ENCODE results near the gene ST3GAL3.

ST3GAL3 gene

DNA sequence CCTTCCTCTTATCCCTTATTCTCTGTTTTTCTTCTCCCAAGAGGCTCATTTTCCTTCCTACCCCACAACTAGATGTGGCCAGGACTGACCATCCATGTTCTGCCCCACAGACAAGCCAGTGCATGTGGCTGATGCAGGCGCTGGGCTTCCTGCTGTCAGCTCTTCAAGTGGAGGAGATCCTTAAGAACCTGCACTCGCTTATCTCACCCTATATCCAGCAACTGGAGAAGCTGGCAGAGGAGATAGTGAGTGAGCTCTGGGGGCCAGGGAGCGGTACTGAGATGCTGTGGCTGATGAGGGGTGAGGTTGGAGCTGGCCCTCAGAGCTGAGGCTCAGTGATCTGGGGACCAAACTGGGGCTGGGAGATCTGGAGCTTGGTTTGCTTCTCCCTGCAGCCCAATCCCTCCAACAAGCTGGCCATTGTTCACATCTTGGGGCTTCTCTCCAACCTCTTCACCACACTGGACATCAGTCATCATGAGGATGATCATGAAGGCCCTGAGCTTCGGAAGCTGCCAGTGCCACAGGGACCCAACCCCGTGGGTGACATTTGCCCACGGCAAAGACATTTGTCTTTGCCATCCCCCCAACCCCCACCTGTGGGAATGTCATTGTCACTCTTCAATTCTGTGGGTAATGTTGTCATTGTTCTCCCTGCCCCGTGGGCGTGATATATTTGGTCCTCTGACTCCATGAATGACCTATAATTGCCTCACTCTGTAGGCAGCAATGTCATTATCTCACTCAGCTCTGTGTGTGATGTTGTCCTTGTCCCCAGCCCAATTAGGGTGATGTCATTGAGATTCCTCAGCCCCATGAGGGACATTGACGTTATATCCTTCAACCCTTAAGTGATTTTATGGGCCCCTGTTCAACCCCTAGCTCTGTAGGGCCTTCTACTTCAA, 251.3 kb downstream of the ST3GAL3 start:
- ChIA-PET CTCF (interaction anchor here (1.1 kb wide), 1 partner anchor 24 kb away, joined by 5 read pairs; no protein-coding TSS in a partner anchor), POLR2A (interaction anchor here (2.0 kb wide), 1 partner anchor 12 kb away, joined by 11 read pairs; the partner anchor contains the start of gene IPO13)
- no peak overlapping the region for H3K4me3 ChIP-seq (ENCODE audit: low read depth, low read length)
- H3K9me3 ChIP-seq (ENCODE audit: control insufficient read depth, insufficient read depth, low read depth, low read length): no peaks in the 10 kb centered on the region
- no peaks in the 10 kb centered on the region for H3K4me1 ChIP-seq (ENCODE audit: control insufficient read depth, insufficient read depth, low read length)
- peaks cover 0 to 89% of the 10 kb centered on the region in 2 experiments; a peak in 1 of 3 replicates for H3K36me3 ChIP-seq (ENCODE audit: control insufficient read depth in 2 of 2, insufficient read depth in 1 of 2, low read length in 2 of 2)
- no peak overlapping the region for H3K27ac ChIP-seq (ENCODE audit: extremely low read depth, low read depth, low read length)
- TF ChIP-seq, protein P1, sequence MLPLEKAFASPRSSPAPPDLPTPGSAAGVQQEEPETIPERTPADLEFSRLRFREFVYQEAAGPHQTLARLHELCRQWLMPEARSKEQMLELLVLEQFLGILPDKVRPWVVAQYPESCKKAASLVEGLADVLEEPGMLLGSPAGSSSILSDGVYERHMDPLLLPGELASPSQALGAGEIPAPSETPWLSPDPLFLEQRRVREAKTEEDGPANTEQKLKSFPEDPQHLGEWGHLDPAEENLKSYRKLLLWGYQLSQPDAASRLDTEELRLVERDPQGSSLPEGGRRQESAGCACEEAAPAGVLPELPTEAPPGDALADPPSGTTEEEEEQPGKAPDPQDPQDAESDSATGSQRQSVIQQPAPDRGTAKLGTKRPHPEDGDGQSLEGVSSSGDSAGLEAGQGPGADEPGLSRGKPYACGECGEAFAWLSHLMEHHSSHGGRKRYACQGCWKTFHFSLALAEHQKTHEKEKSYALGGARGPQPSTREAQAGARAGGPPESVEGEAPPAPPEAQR (tag by site-specific recombination; IDR thresholded peaks at IDR 0.05): no peak
- no peak for TF ChIP-seq ZSCAN30 (tag by site-specific recombination; IDR thresholded peaks at IDR 0.05)
- TF ChIP-seq ZNF76 (tag by site-specific recombination; IDR thresholded peaks at IDR 0.05; ENCODE audit: borderline replicate concordance, low read depth): no peak
- TF ChIP-seq ZNF843 (tag by site-specific recombination; IDR thresholded peaks at IDR 0.05): peak; percentile 75
- TF ChIP-seq, protein P2, sequence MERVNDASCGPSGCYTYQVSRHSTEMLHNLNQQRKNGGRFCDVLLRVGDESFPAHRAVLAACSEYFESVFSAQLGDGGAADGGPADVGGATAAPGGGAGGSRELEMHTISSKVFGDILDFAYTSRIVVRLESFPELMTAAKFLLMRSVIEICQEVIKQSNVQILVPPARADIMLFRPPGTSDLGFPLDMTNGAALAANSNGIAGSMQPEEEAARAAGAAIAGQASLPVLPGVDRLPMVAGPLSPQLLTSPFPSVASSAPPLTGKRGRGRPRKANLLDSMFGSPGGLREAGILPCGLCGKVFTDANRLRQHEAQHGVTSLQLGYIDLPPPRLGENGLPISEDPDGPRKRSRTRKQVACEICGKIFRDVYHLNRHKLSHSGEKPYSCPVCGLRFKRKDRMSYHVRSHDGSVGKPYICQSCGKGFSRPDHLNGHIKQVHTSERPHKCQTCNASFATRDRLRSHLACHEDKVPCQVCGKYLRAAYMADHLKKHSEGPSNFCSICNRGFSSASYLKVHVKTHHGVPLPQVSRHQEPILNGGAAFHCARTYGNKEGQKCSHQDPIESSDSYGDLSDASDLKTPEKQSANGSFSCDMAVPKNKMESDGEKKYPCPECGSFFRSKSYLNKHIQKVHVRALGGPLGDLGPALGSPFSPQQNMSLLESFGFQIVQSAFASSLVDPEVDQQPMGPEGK (tag by site-specific recombination; IDR thresholded peaks at IDR 0.05): no peak
- TF ChIP-seq, protein P3, sequence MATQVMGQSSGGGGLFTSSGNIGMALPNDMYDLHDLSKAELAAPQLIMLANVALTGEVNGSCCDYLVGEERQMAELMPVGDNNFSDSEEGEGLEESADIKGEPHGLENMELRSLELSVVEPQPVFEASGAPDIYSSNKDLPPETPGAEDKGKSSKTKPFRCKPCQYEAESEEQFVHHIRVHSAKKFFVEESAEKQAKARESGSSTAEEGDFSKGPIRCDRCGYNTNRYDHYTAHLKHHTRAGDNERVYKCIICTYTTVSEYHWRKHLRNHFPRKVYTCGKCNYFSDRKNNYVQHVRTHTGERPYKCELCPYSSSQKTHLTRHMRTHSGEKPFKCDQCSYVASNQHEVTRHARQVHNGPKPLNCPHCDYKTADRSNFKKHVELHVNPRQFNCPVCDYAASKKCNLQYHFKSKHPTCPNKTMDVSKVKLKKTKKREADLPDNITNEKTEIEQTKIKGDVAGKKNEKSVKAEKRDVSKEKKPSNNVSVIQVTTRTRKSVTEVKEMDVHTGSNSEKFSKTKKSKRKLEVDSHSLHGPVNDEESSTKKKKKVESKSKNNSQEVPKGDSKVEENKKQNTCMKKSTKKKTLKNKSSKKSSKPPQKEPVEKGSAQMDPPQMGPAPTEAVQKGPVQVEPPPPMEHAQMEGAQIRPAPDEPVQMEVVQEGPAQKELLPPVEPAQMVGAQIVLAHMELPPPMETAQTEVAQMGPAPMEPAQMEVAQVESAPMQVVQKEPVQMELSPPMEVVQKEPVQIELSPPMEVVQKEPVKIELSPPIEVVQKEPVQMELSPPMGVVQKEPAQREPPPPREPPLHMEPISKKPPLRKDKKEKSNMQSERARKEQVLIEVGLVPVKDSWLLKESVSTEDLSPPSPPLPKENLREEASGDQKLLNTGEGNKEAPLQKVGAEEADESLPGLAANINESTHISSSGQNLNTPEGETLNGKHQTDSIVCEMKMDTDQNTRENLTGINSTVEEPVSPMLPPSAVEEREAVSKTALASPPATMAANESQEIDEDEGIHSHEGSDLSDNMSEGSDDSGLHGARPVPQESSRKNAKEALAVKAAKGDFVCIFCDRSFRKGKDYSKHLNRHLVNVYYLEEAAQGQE (tag by site-specific recombination; IDR thresholded peaks at IDR 0.05): no peak
- TF ChIP-seq ZNF561 (tag by site-specific recombination; IDR thresholded peaks at IDR 0.05; ENCODE audit: borderline replicate concordance): no peak
- TF ChIP-seq ZNF416 (tag by site-specific recombination; IDR thresholded peaks at IDR 0.05): no peak
- TF ChIP-seq, protein P4, sequence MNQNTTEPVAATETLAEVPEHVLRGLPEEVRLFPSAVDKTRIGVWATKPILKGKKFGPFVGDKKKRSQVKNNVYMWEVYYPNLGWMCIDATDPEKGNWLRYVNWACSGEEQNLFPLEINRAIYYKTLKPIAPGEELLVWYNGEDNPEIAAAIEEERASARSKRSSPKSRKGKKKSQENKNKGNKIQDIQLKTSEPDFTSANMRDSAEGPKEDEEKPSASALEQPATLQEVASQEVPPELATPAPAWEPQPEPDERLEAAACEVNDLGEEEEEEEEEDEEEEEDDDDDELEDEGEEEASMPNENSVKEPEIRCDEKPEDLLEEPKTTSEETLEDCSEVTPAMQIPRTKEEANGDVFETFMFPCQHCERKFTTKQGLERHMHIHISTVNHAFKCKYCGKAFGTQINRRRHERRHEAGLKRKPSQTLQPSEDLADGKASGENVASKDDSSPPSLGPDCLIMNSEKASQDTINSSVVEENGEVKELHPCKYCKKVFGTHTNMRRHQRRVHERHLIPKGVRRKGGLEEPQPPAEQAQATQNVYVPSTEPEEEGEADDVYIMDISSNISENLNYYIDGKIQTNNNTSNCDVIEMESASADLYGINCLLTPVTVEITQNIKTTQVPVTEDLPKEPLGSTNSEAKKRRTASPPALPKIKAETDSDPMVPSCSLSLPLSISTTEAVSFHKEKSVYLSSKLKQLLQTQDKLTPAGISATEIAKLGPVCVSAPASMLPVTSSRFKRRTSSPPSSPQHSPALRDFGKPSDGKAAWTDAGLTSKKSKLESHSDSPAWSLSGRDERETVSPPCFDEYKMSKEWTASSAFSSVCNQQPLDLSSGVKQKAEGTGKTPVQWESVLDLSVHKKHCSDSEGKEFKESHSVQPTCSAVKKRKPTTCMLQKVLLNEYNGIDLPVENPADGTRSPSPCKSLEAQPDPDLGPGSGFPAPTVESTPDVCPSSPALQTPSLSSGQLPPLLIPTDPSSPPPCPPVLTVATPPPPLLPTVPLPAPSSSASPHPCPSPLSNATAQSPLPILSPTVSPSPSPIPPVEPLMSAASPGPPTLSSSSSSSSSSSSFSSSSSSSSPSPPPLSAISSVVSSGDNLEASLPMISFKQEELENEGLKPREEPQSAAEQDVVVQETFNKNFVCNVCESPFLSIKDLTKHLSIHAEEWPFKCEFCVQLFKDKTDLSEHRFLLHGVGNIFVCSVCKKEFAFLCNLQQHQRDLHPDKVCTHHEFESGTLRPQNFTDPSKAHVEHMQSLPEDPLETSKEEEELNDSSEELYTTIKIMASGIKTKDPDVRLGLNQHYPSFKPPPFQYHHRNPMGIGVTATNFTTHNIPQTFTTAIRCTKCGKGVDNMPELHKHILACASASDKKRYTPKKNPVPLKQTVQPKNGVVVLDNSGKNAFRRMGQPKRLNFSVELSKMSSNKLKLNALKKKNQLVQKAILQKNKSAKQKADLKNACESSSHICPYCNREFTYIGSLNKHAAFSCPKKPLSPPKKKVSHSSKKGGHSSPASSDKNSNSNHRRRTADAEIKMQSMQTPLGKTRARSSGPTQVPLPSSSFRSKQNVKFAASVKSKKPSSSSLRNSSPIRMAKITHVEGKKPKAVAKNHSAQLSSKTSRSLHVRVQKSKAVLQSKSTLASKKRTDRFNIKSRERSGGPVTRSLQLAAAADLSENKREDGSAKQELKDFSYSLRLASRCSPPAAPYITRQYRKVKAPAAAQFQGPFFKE (tag by site-specific recombination; IDR thresholded peaks at IDR 0.05; ENCODE audit: borderline replicate concordance): no peak
- TF ChIP-seq ZNF701 (tag by site-specific recombination; IDR thresholded peaks at IDR 0.05): no peak
- TF ChIP-seq, protein P5, sequence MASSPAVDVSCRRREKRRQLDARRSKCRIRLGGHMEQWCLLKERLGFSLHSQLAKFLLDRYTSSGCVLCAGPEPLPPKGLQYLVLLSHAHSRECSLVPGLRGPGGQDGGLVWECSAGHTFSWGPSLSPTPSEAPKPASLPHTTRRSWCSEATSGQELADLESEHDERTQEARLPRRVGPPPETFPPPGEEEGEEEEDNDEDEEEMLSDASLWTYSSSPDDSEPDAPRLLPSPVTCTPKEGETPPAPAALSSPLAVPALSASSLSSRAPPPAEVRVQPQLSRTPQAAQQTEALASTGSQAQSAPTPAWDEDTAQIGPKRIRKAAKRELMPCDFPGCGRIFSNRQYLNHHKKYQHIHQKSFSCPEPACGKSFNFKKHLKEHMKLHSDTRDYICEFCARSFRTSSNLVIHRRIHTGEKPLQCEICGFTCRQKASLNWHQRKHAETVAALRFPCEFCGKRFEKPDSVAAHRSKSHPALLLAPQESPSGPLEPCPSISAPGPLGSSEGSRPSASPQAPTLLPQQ (tag by site-specific recombination; IDR thresholded peaks at IDR 0.05): peak; percentile 79
- no peak for TF ChIP-seq SALL2 (tag by site-specific recombination; IDR thresholded peaks at IDR 0.05; ENCODE audit: borderline replicate concordance)
- TF ChIP-seq ZBTB21 (tag by site-specific recombination; IDR thresholded peaks at IDR 0.05): peak; percentile 95
- TF ChIP-seq GLI2 (tag by site-specific recombination; IDR thresholded peaks at IDR 0.05; ENCODE audit: borderline replicate concordance, low read depth): peak; percentile 44; the same call in 1 of the 2 replicates
- TF ChIP-seq BCL11B (tag by site-specific recombination; IDR thresholded peaks at IDR 0.05; ENCODE audit: low read depth): no peak
- peak; percentile 56; the same call in 1 of the 2 replicates for TF ChIP-seq ZNF324 (tag by site-specific recombination; IDR thresholded peaks at IDR 0.05)
- peak; percentile 45; the same call in 1 of the 2 replicates for TF ChIP-seq ZFP69B (tag by site-specific recombination; IDR thresholded peaks at IDR 0.05)
- 0 out of 2 replicates have a peak, but pooled peaks have one; percentile 32 for TF ChIP-seq ZBTB8A (tag by site-specific recombination; IDR thresholded peaks at IDR 0.05)
- TF ChIP-seq ZNF629 (tag by site-specific recombination; IDR thresholded peaks at IDR 0.05): peak; percentile 98
